ENCODE results near the gene PLXNA4. TPM values are rescaled to one million over a fixed set of nuclear protein-coding genes. Genes with fewer than 3 reads are reported as not detected.

PLXNA4 gene
- total and polyA plus RNA-seq, 9 of the 15 experiments (the other 6 are each of a cell fraction or from before 2014, with no cell fraction given) = under 0.01 to 0.09 TPM; not detected in 7

DNA sequence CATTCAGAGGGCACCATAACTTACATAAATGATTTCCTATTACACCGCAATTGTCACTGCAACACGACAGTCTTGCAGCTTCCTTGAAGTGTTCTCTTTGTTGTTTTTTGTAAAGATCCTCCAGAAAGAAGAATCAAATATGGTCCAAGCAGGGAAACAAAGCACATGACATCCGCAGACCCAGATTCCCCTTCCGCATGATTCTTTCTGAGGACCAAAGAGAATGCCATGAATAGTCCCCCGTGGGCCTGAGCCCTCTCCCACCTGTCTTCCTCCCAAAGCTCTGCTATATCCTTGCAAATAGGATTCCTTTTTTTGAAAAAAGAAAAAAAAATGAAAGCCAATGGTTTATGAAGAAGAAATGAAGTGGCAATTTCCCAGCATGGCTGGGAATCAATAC, 10.8 kb downstream of the PLXNA4 start:
- Histone ChIP-seq H2AFZ (ENCODE audit: low read depth, low read length) (no peak overlapping the region), H3K4me1 (replicated peaks in 1 of 2; ENCODE audit: control insufficient read depth in 2 of 2, insufficient read depth in 2 of 2, low read length in 2 of 2) (no peaks in the 10 kb centered on the region), H3K4me2 (ENCODE audit: insufficient read depth, low read length) (no peak overlapping the region), H4K20me1 (replicated peaks; ENCODE audit: control insufficient read depth, insufficient read depth, low read length) (0 out of 2 replicates have a peak, but pooled peaks cover 4% of the 10 kb centered on the region), H3K9me1 (ENCODE audit: control insufficient read depth, insufficient read depth, low read length) (no peaks in the 10 kb centered on the region), H3K79me2 (ENCODE audit: control insufficient read depth, insufficient read depth, low read length) (no peaks in the 10 kb centered on the region), H3K36me3 (ENCODE audit: control insufficient read depth, insufficient read depth, low read length) (no peaks in the 10 kb centered on the region), H3K9me3 (replicated peaks; ENCODE audit: control insufficient read depth, insufficient read depth, low read depth, low read length) (no peaks in the 10 kb centered on the region), H3K4me3 (no peak overlapping the region), H3K9ac (ENCODE audit: insufficient read depth in 1 of 2, low read depth in 2 of 2, low read length in 2 of 2) (no peak overlapping the region), H3K27ac (ENCODE audit: extremely low read depth, low read depth, low read length) (no peak overlapping the region), H3K27me3 (ENCODE audit: control insufficient read depth in 2 of 2, insufficient read depth in 2 of 2, low read length in 2 of 2) (peaks cover 2 to 24% of the 10 kb centered on the region in 2 experiments; a peak in 3 of 5 replicates)
- no TSS peak for BruUV-seq (replicated peaks)
- no peak for FAIRE-seq
- 0% methylated on average over 5 of the region's 5 CpGs for WGBS (ENCODE audit: insufficient coverage, low coverage, missing lambda C conversion rate)
- in situ Hi-C loops (cut with MboI) = no loop called here
- TF ChIP-seq, protein P1, sequence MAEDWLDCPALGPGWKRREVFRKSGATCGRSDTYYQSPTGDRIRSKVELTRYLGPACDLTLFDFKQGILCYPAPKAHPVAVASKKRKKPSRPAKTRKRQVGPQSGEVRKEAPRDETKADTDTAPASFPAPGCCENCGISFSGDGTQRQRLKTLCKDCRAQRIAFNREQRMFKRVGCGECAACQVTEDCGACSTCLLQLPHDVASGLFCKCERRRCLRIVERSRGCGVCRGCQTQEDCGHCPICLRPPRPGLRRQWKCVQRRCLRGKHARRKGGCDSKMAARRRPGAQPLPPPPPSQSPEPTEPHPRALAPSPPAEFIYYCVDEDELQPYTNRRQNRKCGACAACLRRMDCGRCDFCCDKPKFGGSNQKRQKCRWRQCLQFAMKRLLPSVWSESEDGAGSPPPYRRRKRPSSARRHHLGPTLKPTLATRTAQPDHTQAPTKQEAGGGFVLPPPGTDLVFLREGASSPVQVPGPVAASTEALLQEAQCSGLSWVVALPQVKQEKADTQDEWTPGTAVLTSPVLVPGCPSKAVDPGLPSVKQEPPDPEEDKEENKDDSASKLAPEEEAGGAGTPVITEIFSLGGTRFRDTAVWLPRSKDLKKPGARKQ (CRISPR knock-in tag; IDR thresholded peaks at IDR 0.05) = no peak
- ChIA-PET CTCF (ENCODE audit: low intra/inter-chr PET ratio) (no interaction called here), POLR2A (interaction anchor here (1.0 kb wide), 1 partner anchor 38 kb away, joined by 3 read pairs; no protein-coding TSS in a partner anchor)
- DNase-seq (ENCODE audit: extremely low read depth in 1 of 4, low spot score in 3 of 4) = no peak
- no peak for ATAC-seq
- intact Hi-C loops (cut with micrococcal nuclease) = no loop called here

DNA sequence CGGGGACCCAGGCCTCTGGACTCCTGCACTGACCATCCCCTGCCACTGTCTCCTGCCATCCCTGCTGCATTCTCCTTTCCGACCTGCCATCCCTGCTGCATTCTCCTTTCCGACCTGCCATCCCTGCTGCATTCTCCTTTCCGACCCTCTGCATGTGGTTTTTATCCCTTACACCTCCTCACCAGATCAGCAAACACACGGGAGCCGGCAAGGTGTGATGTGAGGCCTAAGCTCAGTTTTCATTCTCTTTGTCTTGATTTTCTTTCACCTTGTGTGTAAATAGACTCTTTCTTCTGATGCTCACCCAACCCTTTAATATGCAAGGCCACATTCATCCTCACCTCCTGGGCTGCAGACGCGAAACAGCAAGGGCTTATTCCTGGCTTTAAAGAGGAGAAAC, 11.4 kb downstream of the PLXNA4 start:
- TF ChIP-seq, protein P2, sequence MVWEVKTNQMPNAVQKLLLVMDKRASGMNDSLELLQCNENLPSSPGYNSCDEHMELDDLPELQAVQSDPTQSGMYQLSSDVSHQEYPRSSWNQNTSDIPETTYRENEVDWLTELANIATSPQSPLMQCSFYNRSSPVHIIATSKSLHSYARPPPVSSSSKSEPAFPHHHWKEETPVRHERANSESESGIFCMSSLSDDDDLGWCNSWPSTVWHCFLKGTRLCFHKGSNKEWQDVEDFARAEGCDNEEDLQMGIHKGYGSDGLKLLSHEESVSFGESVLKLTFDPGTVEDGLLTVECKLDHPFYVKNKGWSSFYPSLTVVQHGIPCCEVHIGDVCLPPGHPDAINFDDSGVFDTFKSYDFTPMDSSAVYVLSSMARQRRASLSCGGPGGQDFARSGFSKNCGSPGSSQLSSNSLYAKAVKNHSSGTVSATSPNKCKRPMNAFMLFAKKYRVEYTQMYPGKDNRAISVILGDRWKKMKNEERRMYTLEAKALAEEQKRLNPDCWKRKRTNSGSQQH (CRISPR knock-in tag; IDR thresholded peaks at IDR 0.05) = no peak
- TF ChIP-seq, protein P3, sequence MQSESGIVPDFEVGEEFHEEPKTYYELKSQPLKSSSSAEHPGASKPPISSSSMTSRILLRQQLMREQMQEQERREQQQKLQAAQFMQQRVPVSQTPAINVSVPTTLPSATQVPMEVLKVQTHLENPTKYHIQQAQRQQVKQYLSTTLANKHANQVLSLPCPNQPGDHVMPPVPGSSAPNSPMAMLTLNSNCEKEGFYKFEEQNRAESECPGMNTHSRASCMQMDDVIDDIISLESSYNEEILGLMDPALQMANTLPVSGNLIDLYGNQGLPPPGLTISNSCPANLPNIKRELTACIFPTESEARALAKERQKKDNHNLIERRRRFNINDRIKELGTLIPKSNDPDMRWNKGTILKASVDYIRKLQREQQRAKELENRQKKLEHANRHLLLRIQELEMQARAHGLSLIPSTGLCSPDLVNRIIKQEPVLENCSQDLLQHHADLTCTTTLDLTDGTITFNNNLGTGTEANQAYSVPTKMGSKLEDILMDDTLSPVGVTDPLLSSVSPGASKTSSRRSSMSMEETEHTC (IDR thresholded peaks at IDR 0.05) = no peak
- TF ChIP-seq GATAD2A (IDR thresholded peaks at IDR 0.05) = no peak
- TF ChIP-seq ZBTB7A (IDR thresholded peaks at IDR 0.05; ENCODE audit: borderline replicate concordance, control insufficient read depth, low read depth, low read length) = no peak
- in situ Hi-C loops (cut with MboI) = no loop called here
- no peak for ATAC-seq
- H3K36me3 ChIP-seq (ENCODE audit: control insufficient read depth, insufficient read depth, low read length) = no peaks in the 10 kb centered on the region
- 0 out of 2 replicates have a peak, but pooled peaks cover 1% of the 10 kb centered on the region for H4K20me1 ChIP-seq (replicated peaks; ENCODE audit: control insufficient read depth, insufficient read depth, low read length)
- no peak for DNase-seq (ENCODE audit: extremely low read depth in 1 of 4, low spot score in 3 of 4)
- H2AFZ ChIP-seq (ENCODE audit: low read depth, low read length) = no peak overlapping the region
- no peaks in the 10 kb centered on the region for H3K79me2 ChIP-seq (ENCODE audit: control insufficient read depth, insufficient read depth, low read length)
- intact Hi-C loops (cut with micrococcal nuclease) = no loop called here
- no peak overlapping the region for H3K9ac ChIP-seq (ENCODE audit: insufficient read depth in 1 of 2, low read depth in 2 of 2, low read length in 2 of 2)
- under 1% methylated on average over 8 of the region's 8 CpGs for WGBS (ENCODE audit: insufficient coverage, low coverage, missing lambda C conversion rate)
- H3K4me2 ChIP-seq (ENCODE audit: insufficient read depth, low read length) = no peak overlapping the region
- BruUV-seq (replicated peaks) = no TSS peak
- no peak overlapping the region for H3K27ac ChIP-seq (ENCODE audit: extremely low read depth, low read depth, low read length)
- FAIRE-seq = no peak
- H3K27me3 ChIP-seq (ENCODE audit: control insufficient read depth in 2 of 2, insufficient read depth in 2 of 2, low read length in 2 of 2) = peaks cover 2 to 20% of the 10 kb centered on the region in 2 experiments; a peak in 3 of 5 replicates
- no peaks in the 10 kb centered on the region for H3K9me1 ChIP-seq (ENCODE audit: control insufficient read depth, insufficient read depth, low read length)
- no peaks in the 10 kb centered on the region for H3K9me3 ChIP-seq (replicated peaks; ENCODE audit: control insufficient read depth, insufficient read depth, low read depth, low read length)
- H3K4me3 ChIP-seq = no peak overlapping the region
- POLR2A ChIA-PET = no interaction called here
- CTCF ChIA-PET (ENCODE audit: low intra/inter-chr PET ratio) = no interaction called here
- no peaks in the 10 kb centered on the region for H3K4me1 ChIP-seq (replicated peaks in 1 of 2; ENCODE audit: control insufficient read depth in 2 of 2, insufficient read depth in 2 of 2, low read length in 2 of 2)
